Activated CD4-positive, alpha-beta memory T cell treated with anti-CD3 and anti-CD28 coated beads, Interleukin-2, amount 10 ng/mL, durations not matched to agents 7 days and 5 days (primary cell): ENCODE data around the gene SEPTIN6. TPM values are rescaled to one million over a fixed set of nuclear protein-coding genes. Genes with fewer than 3 reads are reported as not detected.
"Not testable (repeated sequence)": the region's sequence is repeated elsewhere in the genome, so short reads cannot be mapped to it uniquely, and the experiment has no call there.

Source experiments
- CTCF ChIA-PET: fragments of 350-600 bp; sonication (Branson Sonifier 250); formaldehyde crosslinking; loops from one replicate; lab custom pipeline; 2021; ENCODE audit warnings: antibody characterized with exemption, inconsistent platforms; lab: Charles Lee
- POLR2A ChIA-PET: fragments of 350-600 bp; sonication (Branson Sonifier 250); formaldehyde crosslinking; loops from one replicate; lab custom pipeline; 2021; ENCODE audit warnings: antibody characterized with exemption; lab: Charles Lee
- DNase-seq: peaks from one replicate; pipeline ENCODE4 v3.0.0-alpha.2; 2020
- H3K27ac Mint-ChIP-seq: one replicate; pipeline ENCODE4 v1.8.0; 2021; ENCODE audit warnings: mild to moderate bottlenecking, mixed read lengths
- H3K27me3 Mint-ChIP-seq: one replicate; pipeline ENCODE4 v1.8.0; 2021; ENCODE audit warnings: mixed read lengths
- H3K36me3 Mint-ChIP-seq: one replicate; pipeline ENCODE4 v1.8.0; 2021; ENCODE audit warnings: low read depth, mixed read lengths
- H3K4me1 Mint-ChIP-seq: one replicate; pipeline ENCODE4 v1.8.0; 2021; ENCODE audit warnings: mixed read lengths
- H3K4me3 Mint-ChIP-seq: one replicate; pipeline ENCODE4 v1.8.0; 2021; ENCODE audit warnings: mild to moderate bottlenecking, mixed read lengths
- H3K9me3 Mint-ChIP-seq: one replicate; pipeline ENCODE4 v1.8.0; 2021; ENCODE audit warnings: mixed read lengths
- total RNA-seq, 2 experiments: library from RNA; stranded (reverse); gene quantifications; one replicate each; pipeline ENCODE4 v1.2.3, GENCODE V29; 2021

SEPTIN6 gene
- total RNA-seq, 2 experiments from 2014 or later, result 214 to 219 TPM

GRCh38 chrX:119687661-119688413 is 5.1 kb downstream of the SEPTIN6 start:
- peak overlapping the region; percentile 98 for H3K4me3 Mint-ChIP-seq
- no peaks in the 10 kb centered on the region for H3K9me3 Mint-ChIP-seq
- peak overlapping the region; percentile 100 for H3K27ac Mint-ChIP-seq
- peaks cover 56% of the 10 kb centered on the region for H3K4me1 Mint-ChIP-seq
- H3K27me3 Mint-ChIP-seq, result no peaks in the 10 kb centered on the region
- DNase-seq, result no peak
- ChIA-PET CTCF (interaction anchor here (0.7 to 1.8 kb wide), 3 partner anchors 9 to 68 kb away, joined by 3 to 8 read pairs (median 3); no protein-coding TSS in a partner anchor), POLR2A (interaction anchor here (0.9 to 13.5 kb wide), 6 partner anchors 12 to 183 kb away, joined by 3 to 337 read pairs (median 22); partner anchors contain the start of genes NDUFA1, NKRF, RNF113A and RPL39)
- peaks cover 57% of the 10 kb centered on the region for H3K36me3 Mint-ChIP-seq

GRCh38 chrX:119686087-119686691 is 6.8 kb downstream of the SEPTIN6 start:
- Mint-ChIP-seq H3K4me1 (peaks cover 66% of the 10 kb centered on the region), H3K4me3 (peak overlapping the region; percentile 98), H3K9me3 (no peaks in the 10 kb centered on the region), H3K27ac (peak overlapping the region; percentile 100), H3K27me3 (no peaks in the 10 kb centered on the region), H3K36me3 (peaks cover 51% of the 10 kb centered on the region)
- ChIA-PET POLR2A (interaction anchor here (1.1 to 13.5 kb wide), 12 partner anchors 6 to 112 kb away, joined by 3 to 337 read pairs (median 6); partner anchors contain the start of genes RPL39, SEPTIN6 and UBE2A), CTCF (interaction anchor here (1.1 to 2.3 kb wide), 2 partner anchors 43 to 203 kb away, joined by 3 to 7 read pairs; no protein-coding TSS in a partner anchor)
- no peak for DNase-seq

DNA sequence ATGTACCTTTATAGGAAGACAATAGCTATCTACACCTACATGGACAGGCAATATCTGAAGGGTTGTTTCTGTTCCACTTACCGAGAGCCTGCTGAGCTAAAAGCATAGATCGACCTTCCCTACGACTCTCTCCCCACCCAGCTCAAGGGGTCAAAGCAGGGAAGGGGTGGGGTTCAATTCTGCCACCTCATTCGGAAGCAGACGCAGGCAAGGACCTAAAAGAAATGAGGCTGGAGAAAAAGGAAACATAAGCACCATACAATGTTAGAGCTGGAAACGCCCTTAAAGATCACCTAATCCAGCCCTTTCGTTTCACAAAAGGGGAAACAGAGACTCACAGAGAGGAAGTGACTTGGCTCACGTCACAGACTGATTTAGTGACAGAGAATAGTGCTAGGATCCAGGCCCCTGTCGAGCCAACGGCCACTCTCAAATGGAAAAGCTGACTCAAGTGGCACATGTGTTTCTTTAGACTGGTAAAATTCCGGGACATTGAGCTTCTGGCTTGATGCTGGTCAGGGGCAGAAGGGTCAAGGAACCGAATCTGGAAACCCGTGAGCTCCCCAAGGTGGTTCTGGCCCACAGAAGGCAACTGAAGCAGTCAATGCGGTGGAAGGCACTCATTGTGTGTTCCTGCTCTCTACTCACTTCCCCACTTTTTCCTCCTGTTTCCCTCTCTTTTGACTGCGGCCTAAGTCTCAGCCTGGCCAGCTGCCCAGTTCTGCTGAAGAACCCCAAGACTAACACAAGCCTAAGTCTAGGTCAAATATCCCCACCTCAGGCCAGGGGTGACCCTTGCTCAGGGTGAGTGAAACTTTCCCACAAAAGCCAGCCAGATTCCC is 7.5 kb downstream of the SEPTIN6 start:
- ChIA-PET CTCF (interaction anchor here (1.1 to 2.9 kb wide), 3 partner anchors 8 to 203 kb away, joined by 3 to 10 read pairs (median 7); partner anchors contain the start of gene SEPTIN6), POLR2A (interaction anchor here (1.0 to 13.5 kb wide), 15 partner anchors 7 to 111 kb away, joined by 3 to 337 read pairs (median 4); partner anchors contain the start of genes NKRF, RPL39, SEPTIN6 and SOWAHD)
- peak overlapping the region; percentile 100 for H3K27ac Mint-ChIP-seq
- peak overlapping the region; percentile 98 for H3K4me3 Mint-ChIP-seq
- no peaks in the 10 kb centered on the region for H3K9me3 Mint-ChIP-seq
- H3K36me3 Mint-ChIP-seq, result peaks cover 47% of the 10 kb centered on the region
- no peaks in the 10 kb centered on the region for H3K27me3 Mint-ChIP-seq
- peak; percentile 64 for DNase-seq
- H3K4me1 Mint-ChIP-seq, result peaks cover 70% of the 10 kb centered on the region

DNA sequence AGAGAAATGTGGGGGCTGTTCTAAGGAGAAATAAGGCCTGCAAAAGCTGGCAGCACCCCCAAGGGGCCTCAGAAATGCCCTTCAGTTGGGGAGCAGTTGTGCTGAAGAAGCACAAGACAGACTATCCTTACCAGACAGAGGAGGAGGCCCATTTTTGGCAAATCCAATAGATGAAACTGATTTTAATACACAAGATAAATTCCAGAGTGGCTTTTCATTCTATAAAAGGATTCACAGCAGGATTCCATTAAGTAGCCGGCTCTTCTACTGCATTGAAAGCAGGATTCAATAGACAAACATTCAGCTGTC is 8.1 kb downstream of the SEPTIN6 start:
- peak overlapping the region; percentile 100 for H3K27ac Mint-ChIP-seq
- H3K4me3 Mint-ChIP-seq, result peak overlapping the region; percentile 98
- peaks cover 66% of the 10 kb centered on the region for H3K4me1 Mint-ChIP-seq
- DNase-seq, result no peak
- peaks cover 43% of the 10 kb centered on the region for H3K36me3 Mint-ChIP-seq
- no peaks in the 10 kb centered on the region for H3K9me3 Mint-ChIP-seq
- POLR2A ChIA-PET, result interaction anchor here (1.0 to 13.5 kb wide), 13 partner anchors 8 to 110 kb away, joined by 3 to 337 read pairs (median 5); partner anchors contain the start of genes NKRF, RPL39, SEPTIN6 and SOWAHD
- CTCF ChIA-PET, result interaction anchor here (1.1 to 2.9 kb wide), 3 partner anchors 9 to 78 kb away, joined by 4 to 10 read pairs (median 7); partner anchors contain the start of genes NKRF and SEPTIN6
- H3K27me3 Mint-ChIP-seq, result no peaks in the 10 kb centered on the region

DNA sequence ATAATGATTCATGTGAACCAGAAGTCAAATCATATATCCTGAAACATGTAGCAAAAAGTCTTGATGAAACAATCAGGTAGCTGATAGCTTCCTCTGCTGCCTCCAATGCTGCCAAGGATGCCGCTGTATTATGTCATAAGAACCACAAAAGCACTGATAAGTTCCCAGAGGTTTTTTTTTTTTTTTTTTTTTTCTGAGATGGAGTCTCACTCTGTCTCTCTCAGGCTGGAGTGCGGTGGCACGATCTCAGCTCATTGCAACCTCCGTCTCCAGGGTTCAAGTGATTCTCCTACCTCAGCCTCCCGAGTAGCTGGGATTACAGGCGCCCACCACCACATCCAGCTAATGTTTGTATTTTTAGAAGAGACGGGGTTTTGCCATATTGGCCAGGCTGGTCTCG is 8.7 kb downstream of the SEPTIN6 start:
- Mint-ChIP-seq H3K4me3 (peak overlapping the region; percentile 98), H3K4me1 (peaks cover 70% of the 10 kb centered on the region), H3K27ac (peak overlapping the region; percentile 100), H3K36me3 (peaks cover 42% of the 10 kb centered on the region)
- ChIA-PET POLR2A (interaction anchor here (1.0 to 13.5 kb wide), 7 partner anchors 8 to 107 kb away, joined by 3 to 337 read pairs (median 8); partner anchors contain the start of genes RPL39, SEPTIN6 and SOWAHD), CTCF (interaction anchor here (0.6 to 2.9 kb wide), 6 partner anchors 9 to 201 kb away, joined by 3 to 10 read pairs (median 4); partner anchors contain the start of genes NKRF and SEPTIN6)
- not testable (repeated sequence) for H3K27me3 Mint-ChIP-seq, DNase-seq, H3K9me3 Mint-ChIP-seq

- Mint-ChIP-seq H3K9me3 (no peaks in the 10 kb centered on the region), H3K4me3 (peak overlapping the region; percentile 68), H3K36me3 (peaks cover 40% of the 10 kb centered on the region), H3K27ac (peak overlapping the region; percentile 98), H3K4me1 (peaks cover 68% of the 10 kb centered on the region), H3K27me3 (no peaks in the 10 kb centered on the region)
- CTCF ChIA-PET, result interaction anchor here (1.0 to 2.9 kb wide), 5 partner anchors 9 to 75 kb away, joined by 3 to 10 read pairs (median 6); partner anchors contain the start of gene SEPTIN6
- POLR2A ChIA-PET, result interaction anchor here (1.0 to 13.5 kb wide), 12 partner anchors 6 to 188 kb away, joined by 3 to 337 read pairs (median 6); partner anchors contain the start of genes NKRF, RPL39, SEPTIN6 and SOWAHD
- no peak for DNase-seq
These were observed 10.7 kb downstream of the SEPTIN6 start for GRCh38 chrX:119682019-119682989.

DNA sequence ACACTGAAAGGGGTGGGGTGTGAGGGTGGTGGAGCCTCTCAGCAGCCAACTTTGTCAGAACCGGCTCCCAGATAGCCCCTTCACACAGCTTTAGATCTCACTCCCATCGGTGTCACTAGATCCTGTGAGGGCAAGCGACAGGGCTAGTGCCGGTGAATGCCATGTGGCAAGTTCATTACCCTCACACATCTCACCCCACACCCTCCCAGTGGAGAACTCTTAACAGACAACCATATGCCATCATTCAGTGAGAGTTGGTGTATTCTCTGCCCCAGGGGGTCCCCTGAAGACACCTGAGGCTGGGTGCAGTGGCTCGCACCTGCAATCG is 15.3 kb downstream of the SEPTIN6 start:
- no peak for DNase-seq
- POLR2A ChIA-PET, result interaction anchor here (1.3 to 10.2 kb wide), 4 partner anchors 12 to 81 kb away, joined by 4 to 337 read pairs (median 8); partner anchors contain the start of genes SEPTIN6 and SOWAHD
- CTCF ChIA-PET, result interaction anchor here (0.7 to 2.3 kb wide), 6 partner anchors 9 to 81 kb away, joined by 3 to 10 read pairs (median 4); partner anchors contain the start of genes SEPTIN6 and SOWAHD
- H3K4me1 Mint-ChIP-seq, result peaks cover 55% of the 10 kb centered on the region
- peak overlapping the region; percentile 99 for H3K27ac Mint-ChIP-seq
- peak overlapping the region; percentile 78 for H3K4me3 Mint-ChIP-seq
- no peaks in the 10 kb centered on the region for H3K9me3 Mint-ChIP-seq
- H3K27me3 Mint-ChIP-seq, result no peaks in the 10 kb centered on the region
- peaks cover 28% of the 10 kb centered on the region for H3K36me3 Mint-ChIP-seq

DNA sequence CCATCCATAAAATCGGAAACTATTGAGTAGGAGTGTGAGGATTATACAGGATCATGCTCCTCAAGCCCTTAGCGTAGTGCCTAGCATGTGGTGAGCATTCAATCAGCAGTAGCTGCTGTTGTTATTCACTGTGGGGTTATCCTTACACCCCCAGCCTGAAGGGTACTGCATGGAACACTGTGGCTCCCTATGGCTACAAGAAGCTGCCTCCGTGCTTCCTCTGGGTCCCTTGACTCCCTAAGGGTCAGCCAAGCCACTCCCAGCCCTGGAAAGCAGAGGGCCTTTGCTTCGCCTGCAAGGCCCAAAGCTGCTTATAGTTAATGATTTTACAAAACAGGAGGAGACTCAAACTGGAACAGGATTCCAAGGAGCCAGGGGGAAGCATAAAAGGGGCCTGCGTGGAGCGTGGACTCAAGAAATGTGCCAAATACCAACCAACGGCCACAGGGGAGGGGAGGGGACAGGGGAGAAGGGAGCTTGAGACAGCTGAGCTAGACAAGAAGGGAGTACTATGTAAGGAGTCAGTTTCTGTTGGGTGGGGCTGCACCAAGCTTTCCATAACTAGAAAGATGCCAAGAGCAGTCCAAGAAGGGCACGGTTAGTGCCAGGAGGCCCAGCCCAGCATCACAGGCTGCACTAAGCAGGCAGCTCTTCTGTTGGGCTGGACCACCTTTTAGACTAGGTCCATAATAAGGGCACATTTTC is 15.9 kb downstream of the SEPTIN6 start:
- peak overlapping the region; percentile 99 for H3K27ac Mint-ChIP-seq
- ChIA-PET CTCF (interaction anchor here (0.7 to 2.3 kb wide), 5 partner anchors 8 to 81 kb away, joined by 3 to 10 read pairs (median 5); partner anchors contain the start of genes SEPTIN6 and SOWAHD), POLR2A (interaction anchor here (0.6 to 10.2 kb wide), 7 partner anchors 12 to 95 kb away, joined by 3 to 337 read pairs (median 5); partner anchors contain the start of genes SEPTIN6 and SOWAHD)
- H3K27me3 Mint-ChIP-seq, result no peaks in the 10 kb centered on the region
- H3K4me3 Mint-ChIP-seq, result peak overlapping the region; percentile 78
- H3K9me3 Mint-ChIP-seq, result no peaks in the 10 kb centered on the region
- no peak for DNase-seq
- H3K36me3 Mint-ChIP-seq, result peaks cover 33% of the 10 kb centered on the region
- peaks cover 55% of the 10 kb centered on the region for H3K4me1 Mint-ChIP-seq

GRCh38 chrX:119673336-119673735 is 19.6 kb downstream of the SEPTIN6 start:
- no peak for DNase-seq
- H3K27me3 Mint-ChIP-seq, result no peaks in the 10 kb centered on the region
- peaks cover 35% of the 10 kb centered on the region for H3K4me1 Mint-ChIP-seq
- no peaks in the 10 kb centered on the region for H3K9me3 Mint-ChIP-seq
- ChIA-PET POLR2A (interaction anchor here (10.2 kb wide), 1 partner anchor 16 kb away, joined by 337 read pairs; the partner anchor contains the start of gene SEPTIN6), CTCF (interaction anchor here (0.9 kb wide), 1 partner anchor 26 kb away, joined by 4 read pairs; no protein-coding TSS in a partner anchor)
- peaks cover 40% of the 10 kb centered on the region for H3K36me3 Mint-ChIP-seq
- H3K4me3 Mint-ChIP-seq, result no peak overlapping the region
- no peak overlapping the region for H3K27ac Mint-ChIP-seq

- Mint-ChIP-seq H3K27ac (no peak overlapping the region), H3K4me1 (peaks cover 28% of the 10 kb centered on the region), H3K4me3 (no peak overlapping the region), H3K27me3 (no peaks in the 10 kb centered on the region), H3K9me3 (no peaks in the 10 kb centered on the region), H3K36me3 (peaks cover 40% of the 10 kb centered on the region)
- ChIA-PET POLR2A (interaction anchor here (1.3 to 10.2 kb wide), 3 partner anchors 10 to 25 kb away, joined by 4 to 337 read pairs (median 5); partner anchors contain the start of gene SEPTIN6), CTCF (interaction anchor here (1.0 kb wide), 1 partner anchor 20 kb away, joined by 3 read pairs; the partner anchor contains the start of gene SEPTIN6)
- DNase-seq, result no peak
These were observed 20.5 kb downstream of the SEPTIN6 start for GRCh38 chrX:119672426-119672825.
